H1 (cell line): Measurements from ENCODE around the gene TMEM120B. TPM values are rescaled to one million over a fixed set of nuclear protein-coding genes. Genes with fewer than 3 reads are reported as not detected.
A peak's percentile ranks its signal among the peaks of the same experiment; 100 is the strongest.

ENCODE experiments used
- CTCF ChIA-PET: fragments of 300-600 bp; sonication (Branson Sonifier 250); formaldehyde crosslinking; loops from one replicate; lab custom pipeline; 2021; ENCODE audit not compliant: partially characterized antibody; lab: Charles Lee
- POLR2A ChIA-PET: fragments of 300-600 bp; sonication (Branson Sonifier 250); formaldehyde crosslinking; loops from one replicate; lab custom pipeline; 2021; ENCODE audit warnings: inconsistent platforms; ENCODE audit not compliant: partially characterized antibody; lab: Charles Lee
- DNase-seq, 2 experiments: peaks; one replicate each; pipeline versions ENCODE4 v3.0.0 to v3.0.0-alpha.2; 2010 to 2022; ENCODE audit warnings: low spot score in 2 of 2, low read depth in 1 of 2, mixed read lengths in 1 of 2
- FAIRE-seq: peaks from 2 replicates; lab custom pipeline; 2011; peaks lifted over from hg19 to GRCh38; lab: Jason Lieb, UNC
- H2AFZ ChIP-seq: 2 replicates; pipeline ENCODE4 v1.8.1; 2012; ENCODE audit warnings: low read length, inconsistent platforms
- H2AK5ac ChIP-seq: 2 replicates; pipeline ENCODE4 v1.6.1; 2013; ENCODE audit warnings: low read depth, low read length
- H2BK120ac ChIP-seq: replicated peaks from 2 replicates; pipeline ENCODE3; 2013; ENCODE audit warnings: low read depth, low read length, inconsistent platforms
- H2BK12ac ChIP-seq: 2 replicates; pipeline ENCODE4 v1.6.1; 2013; ENCODE audit warnings: low read depth, low read length
- H2BK15ac ChIP-seq: 2 replicates; pipeline ENCODE4 v1.6.1; 2013; ENCODE audit warnings: low read length
- H2BK20ac ChIP-seq: 2 replicates; pipeline ENCODE4 v1.6.1; 2013; ENCODE audit warnings: low read length
- H2BK5ac ChIP-seq: 2 replicates; pipeline ENCODE4 v1.6.1; 2013; ENCODE audit warnings: low read depth, low read length
- H3K14ac ChIP-seq: 2 replicates; pipeline ENCODE4 v1.6.1; 2013; ENCODE audit warnings: inconsistent platforms; ENCODE audit not compliant: insufficient read length
- H3K18ac ChIP-seq: 2 replicates; pipeline ENCODE4 v1.6.1; 2013; ENCODE audit warnings: low read length; ENCODE audit errors: extremely low read depth
- H3K23ac ChIP-seq: 2 replicates; pipeline ENCODE4 v1.6.1; 2013; ENCODE audit warnings: inconsistent platforms; ENCODE audit not compliant: insufficient read length
- H3K23me2 ChIP-seq: 2 replicates; pipeline ENCODE4 v1.6.1; 2013; ENCODE audit warnings: low read depth, low read length
- H3K27ac ChIP-seq: 2 replicates; pipeline ENCODE4 v1.6.1; 2011; ENCODE audit warnings: low read depth, low read length, inconsistent platforms
- H3K27me3 ChIP-seq, 4 experiments: replicated peaks in 1 of 4; 1 replicate in 1 of 4; 2 replicates in 3 of 4; pipeline versions ENCODE4 v1.6.1 to v1.8.1; 2011 to 2013; ENCODE audit warnings: low read length in 3 of 4, mild to moderate bottlenecking in 3 of 4, inconsistent platforms in 2 of 4, mixed read lengths in 2 of 4, moderate library complexity in 1 of 4; ENCODE audit not compliant: control insufficient read depth in 3 of 4, insufficient read depth in 3 of 4; ENCODE audit errors: extremely low read depth in 1 of 4
- H3K36me3 ChIP-seq, 4 experiments: 2 replicates each; pipeline versions ENCODE4 v1.6.1 to v1.8.1; 2011 to 2013; ENCODE audit warnings: mild to moderate bottlenecking in 4 of 4, low read length in 3 of 4, moderate library complexity in 2 of 4, control low read depth in 1 of 4, inconsistent platforms in 1 of 4; ENCODE audit not compliant: insufficient read depth in 4 of 4, control insufficient read depth in 2 of 4
- H3K4ac ChIP-seq: replicated peaks from 2 replicates; pipeline ENCODE3; 2013; ENCODE audit warnings: low read length, low read depth, mixed read lengths, inconsistent platforms; ENCODE audit not compliant: insufficient read length
- H3K4me1 ChIP-seq, 4 experiments: replicated peaks in 1 of 4; 1 replicate in 1 of 4; 2 replicates in 3 of 4; pipeline versions ENCODE4 v1.6.1 to v1.8.1; 2011 to 2013; ENCODE audit warnings: low read length in 3 of 4, inconsistent platforms in 2 of 4, mixed read lengths in 1 of 4; ENCODE audit not compliant: insufficient read depth in 4 of 4, control insufficient read depth in 3 of 4
- H3K4me2 ChIP-seq, 2 experiments: 2 replicates each; pipeline versions ENCODE4 v1.6.1 to v1.8.1; 2011 to 2013; ENCODE audit warnings: low read depth in 2 of 2, low read length in 2 of 2, control low read depth in 1 of 2, inconsistent platforms in 1 of 2, mild to moderate bottlenecking in 1 of 2; ENCODE audit not compliant: insufficient read depth in 1 of 2
- H3K4me3 ChIP-seq, 4 experiments: fragments of 200-600, 300-600 bp in 1 of 4; sonication (generic), shearing (Covaris generic), sonication (Bioruptor Twin) in 1 of 4; 2 replicates each; pipeline versions ENCODE4 v1.5.1 to v1.8.1; 2011 to 2016; ENCODE audit warnings: low read length in 4 of 4, low read depth in 3 of 4, control low read depth in 2 of 4, inconsistent platforms in 2 of 4, mild to moderate bottlenecking in 2 of 4, mixed read lengths in 1 of 4, moderate library complexity in 1 of 4; ENCODE audit not compliant: insufficient read depth in 2 of 4; ENCODE audit errors: extremely low read depth in 1 of 4
- H3K56ac ChIP-seq: replicated peaks from 2 replicates; pipeline ENCODE3; 2013; ENCODE audit warnings: low read depth, mild to moderate bottlenecking, mixed read lengths, low read length, inconsistent platforms; ENCODE audit not compliant: insufficient read length
- H3K79me1 ChIP-seq: 2 replicates; pipeline ENCODE4 v1.6.1; 2013; ENCODE audit warnings: low read depth, low read length, control low read depth
- H3K79me2 ChIP-seq, 2 experiments: 2 replicates each; pipeline versions ENCODE4 v1.6.1 to v1.8.1; 2012 to 2013; ENCODE audit warnings: low read length in 2 of 2, mild to moderate bottlenecking in 2 of 2, inconsistent platforms in 1 of 2; ENCODE audit not compliant: insufficient read depth in 2 of 2, control insufficient read depth in 1 of 2
- H3K9ac ChIP-seq, 4 experiments: replicated peaks in 1 of 4; 1 replicate in 1 of 4; 2 replicates in 3 of 4; pipeline versions ENCODE4 v1.6.1 to v1.8.1; 2011 to 2013; ENCODE audit warnings: low read depth in 3 of 4, low read length in 3 of 4, control low read depth in 2 of 4, mild to moderate bottlenecking in 2 of 4, moderate library complexity in 2 of 4, inconsistent platforms in 1 of 4; ENCODE audit errors: extremely low read depth in 1 of 4
- H3K9me3 ChIP-seq, 2 experiments: 2 replicates each; pipeline versions ENCODE4 v1.6.1 to v1.8.1; 2012 to 2013; ENCODE audit warnings: mild to moderate bottlenecking in 2 of 2, moderate library complexity in 2 of 2, control low read depth in 1 of 2, inconsistent platforms in 1 of 2, low read depth in 1 of 2, low read length in 1 of 2, mixed read lengths in 1 of 2; ENCODE audit not compliant: insufficient read depth in 2 of 2
- H4K20me1 ChIP-seq, 2 experiments: replicated peaks in 1 of 2; 2 replicates each; pipeline versions ENCODE3 to v1.8.1; 2011 to 2013; ENCODE audit warnings: inconsistent platforms in 2 of 2, low read length in 2 of 2, mild to moderate bottlenecking in 1 of 2; ENCODE audit not compliant: insufficient read depth in 2 of 2, control insufficient read depth in 1 of 2
- H4K5ac ChIP-seq: 2 replicates; pipeline ENCODE4 v1.6.1; 2013; ENCODE audit warnings: low read length, low read depth, mixed read lengths, inconsistent platforms; ENCODE audit not compliant: insufficient read length
- H4K8ac ChIP-seq: 2 replicates; pipeline ENCODE4 v1.8.0; 2013; ENCODE audit warnings: mild to moderate bottlenecking, moderate library complexity, low read length, inconsistent platforms; ENCODE audit not compliant: insufficient read depth; ENCODE audit errors: extremely low read depth
- H4K91ac ChIP-seq: replicated peaks from 2 replicates; pipeline ENCODE3; 2013; ENCODE audit warnings: low read length, mixed read lengths, inconsistent platforms; ENCODE audit not compliant: insufficient read length
- CHD2 ChIP-seq: IDR thresholded peaks from 2 replicates; pipeline ENCODE4 v1.6.1; 2012; ENCODE audit warnings: low read length, improper control_type of control experiment
- HDAC2 ChIP-seq, 2 experiments: fragments of 300-600 bp in 1 of 2; sonication (generic) in 1 of 2; IDR thresholded peaks; 2 replicates each; pipeline ENCODE4 v1.6.1; 2011 to 2012; ENCODE audit warnings: low read depth in 2 of 2, low read length in 2 of 2, mild to moderate bottlenecking in 2 of 2, moderate library complexity in 2 of 2, borderline replicate concordance in 1 of 2, inconsistent platforms in 1 of 2
- JUND ChIP-seq: IDR thresholded peaks from 2 replicates; pipeline ENCODE4 v1.6.1; 2011; ENCODE audit warnings: mild to moderate bottlenecking, improper control_type of control experiment, low read length
- KDM4A ChIP-seq: IDR thresholded peaks from one replicate; pipeline ENCODE4 v1.7.1; 2012; ENCODE audit warnings: low read depth, mild to moderate bottlenecking, moderate library complexity, low read length, inconsistent platforms; ENCODE audit not compliant: severe bottlenecking
- MAFK ChIP-seq: IDR thresholded peaks from 2 replicates; pipeline ENCODE4 v1.6.1; 2012; ENCODE audit warnings: low read depth, mild to moderate bottlenecking, improper control_type of control experiment, low read length
- POLR2A ChIP-seq, 2 experiments: IDR thresholded peaks; 1 replicate in 1 of 2; 2 replicates in 1 of 2; pipeline ENCODE4 v1.6.1; 2011; ENCODE audit warnings: low read depth in 2 of 2, low read length in 2 of 2, mild to moderate bottlenecking in 2 of 2; ENCODE audit errors: control extremely low read depth in 1 of 2
- POLR2AphosphoS5 ChIP-seq: IDR thresholded peaks from 2 replicates; pipeline ENCODE4 v1.6.1; 2011; ENCODE audit warnings: low read depth, low read length
- RAD21 ChIP-seq, 2 experiments: IDR thresholded peaks in 1 of 2; conservative IDR thresholded peaks in 1 of 2; 2 replicates each; pipeline ENCODE4 v1.6.1; 2011; ENCODE audit warnings: low read depth in 2 of 2, low read length in 2 of 2, improper control_type of control experiment in 1 of 2, inconsistent platforms in 1 of 2, mild to moderate bottlenecking in 1 of 2, moderate library complexity in 1 of 2
- RBBP5 ChIP-seq: IDR thresholded peaks from 2 replicates; pipeline ENCODE4 v1.7.1; 2012; ENCODE audit warnings: low read depth, mild to moderate bottlenecking, inconsistent platforms, low read length, moderate library complexity, borderline replicate concordance
- SIRT6 ChIP-seq: IDR thresholded peaks from one replicate; pipeline ENCODE4 v1.7.1; 2012; ENCODE audit warnings: low read length, inconsistent platforms
- SP2 ChIP-seq: IDR thresholded peaks from 2 replicates; pipeline ENCODE4 v1.6.1; 2012; ENCODE audit warnings: mild to moderate bottlenecking, low read length, inconsistent platforms
- SP4 ChIP-seq: IDR thresholded peaks from 2 replicates; pipeline ENCODE4 v1.6.1; 2012; ENCODE audit warnings: low read length, inconsistent platforms
- ZNF274 ChIP-seq: IDR thresholded peaks from 2 replicates; pipeline ENCODE4 v1.7.0; 2012; ENCODE audit warnings: low read length, borderline replicate concordance; ENCODE audit errors: extremely low read depth
- WGBS, 2 experiments: shearing (Covaris generic) in 1 of 2; methylation state at CpG; one replicate each; pipeline versions ENCODE4 v1.1.6 to v1.1.7; 2013 to 2015; ENCODE audit warnings: low lambda C conversion rate in 2 of 2, mixed read lengths in 2 of 2, inconsistent platforms in 1 of 2, low coverage in 1 of 2, missing lambda C conversion rate in 1 of 2; ENCODE audit not compliant: insufficient replicate concordance in 2 of 2, insufficient coverage in 1 of 2, insufficient read length in 1 of 2; ENCODE audit errors: extremely low coverage in 1 of 2, missing lambda C conversion rate in 1 of 2; 5-methylcytosine and 5-hydroxymethylcytosine counted together
- polyA plus RNA-seq, 7 experiments: library from polyadenylated mRNA; depleted of rRNA in 3 of 7; stranded (reverse) in 5 of 7; unstranded in 2 of 7; fragments of >200 nt in 5 of 7; fragments of 200-250 nt in 2 of 7; gene quantifications; 1 replicate in 5 of 7; 2 replicates in 1 of 7; 4 replicates in 1 of 7; pipeline versions ENCODE4 v1.2.1 to v1.2.3, GENCODE V29; 2011 to 2013; ENCODE audit warnings: missing spikeins in 2 of 7, mixed read lengths in 2 of 7
- total RNA-seq: library from RNA; stranded (reverse); fragmentation: NEBNext Ultra II Directional; extraction: Animal tissue kit (Norgen Biotek cat#: 25700); gene quantifications from 2 replicates; pipeline ENCODE4 v1.2.1, GENCODE V29; 2021
- TF ChIP-seq, protein P1 (sequence below): IDR thresholded peaks from 2 replicates; pipeline ENCODE4 v1.6.1; 2011; ENCODE audit warnings: low read depth, mild to moderate bottlenecking, low read length; ENCODE audit not compliant: insufficient read depth

Gene TMEM120B
- total and polyA plus RNA-seq, 2 of the 8 experiments (the other 6 are each of a cell fraction or from before 2014, with no cell fraction given): 22.0 to 29.1 TPM

DNA sequence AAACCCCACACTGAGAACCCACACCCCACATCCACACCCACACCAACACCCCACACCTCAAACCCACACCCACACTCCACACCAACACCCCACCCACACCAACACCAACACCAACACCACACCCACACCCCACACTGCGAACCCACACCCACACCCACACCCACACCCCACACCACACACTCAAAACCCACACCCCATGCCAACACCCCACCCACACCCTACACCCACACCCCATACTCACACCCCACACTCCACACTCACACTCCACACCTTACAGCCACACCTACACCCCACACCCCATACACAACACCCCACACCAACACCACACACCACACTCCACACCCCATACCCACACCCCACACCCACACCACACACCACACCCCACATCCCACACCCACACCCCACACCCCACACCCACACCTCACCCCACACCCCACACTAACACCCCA is 38.0 kb downstream of the TMEM120B start:
- H3K36me3 ChIP-seq: peaks cover 0 to 31% (median 6%) of the 10 kb centered on the region in 4 experiments; a peak in 4 of 8 replicates
- H2BK120ac ChIP-seq: no peak overlapping the region
- no peak overlapping the region for H3K14ac ChIP-seq
- DNase-seq: no peak
- ChIA-PET CTCF (no interaction called here), POLR2A (interaction anchor here (1.1 kb wide), 1 partner anchor 38 kb away, joined by 3 read pairs; the partner anchor contains the start of gene TMEM120B)
- H2BK12ac ChIP-seq: no peak overlapping the region
- H4K20me1 ChIP-seq: peaks cover 3 to 16% of the 10 kb centered on the region in 2 experiments
- H2AFZ ChIP-seq: no peak overlapping the region
- H2BK5ac ChIP-seq: no peak overlapping the region
- H3K27me3 ChIP-seq: no peaks in the 10 kb centered on the region
- no peak overlapping the region for H3K4ac ChIP-seq
- no peak overlapping the region for H2AK5ac ChIP-seq
- no peaks in the 10 kb centered on the region; the same call in 1 of the 2 replicates for H3K79me1 ChIP-seq
- H3K4me3 ChIP-seq: no peak overlapping the region
- H3K4me2 ChIP-seq: no peak overlapping the region
- no peaks in the 10 kb centered on the region for H3K79me2 ChIP-seq
- H3K56ac ChIP-seq: peak overlapping the region; percentile 77
- H3K4me1 ChIP-seq: no peaks in the 10 kb centered on the region
- no peaks in the 10 kb centered on the region for H3K9me3 ChIP-seq
- no peak overlapping the region for H4K8ac ChIP-seq
- H3K23me2 ChIP-seq: peaks cover 10% of the 10 kb centered on the region; the same call in 1 of the 2 replicates
- H3K23ac ChIP-seq: no peak overlapping the region
- no peak overlapping the region for H4K5ac ChIP-seq
- no peak overlapping the region for H3K9ac ChIP-seq
- H2BK15ac ChIP-seq: no peak overlapping the region
- no CpG with 5 or more reads among the region's 1 CpG for WGBS, 2 experiments
- no peak overlapping the region for H4K91ac ChIP-seq
- FAIRE-seq: no peak
- H3K18ac ChIP-seq: no peak overlapping the region
- no peak overlapping the region for H3K27ac ChIP-seq
- no peak overlapping the region for H2BK20ac ChIP-seq
- TF ChIP-seq RBBP5 (no peak), SP2 (no peak), POLR2A (IDR thresholded peaks at IDR 0.05; ENCODE audit: control extremely low read depth in 1 of 2, low read depth in 2 of 2, low read length in 2 of 2) (no peak), KDM4A (no peak), HDAC2 (IDR thresholded peaks at IDR 0.05; ENCODE audit: borderline replicate concordance in 1 of 2, low read depth in 2 of 2, low read length in 2 of 2) (no peak), ZNF274 (no peak), SIRT6 (no peak), SP4 (no peak), JUND (no peak), RAD21 (IDR thresholded peaks at IDR 0.05 in 1 of 2, conservative IDR thresholded peaks at IDR 0.05 in 1 of 2; ENCODE audit: low read depth in 2 of 2, low read length in 2 of 2) (no peak), MAFK (no peak), CHD2 (no peak), POLR2AphosphoS5 (no peak)
- TF ChIP-seq, protein P1, sequence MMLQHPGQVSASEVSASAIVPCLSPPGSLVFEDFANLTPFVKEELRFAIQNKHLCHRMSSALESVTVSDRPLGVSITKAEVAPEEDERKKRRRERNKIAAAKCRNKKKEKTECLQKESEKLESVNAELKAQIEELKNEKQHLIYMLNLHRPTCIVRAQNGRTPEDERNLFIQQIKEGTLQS: no peak
